ENCODE data around the gene CCDC116.

CCDC116 gene

DNA sequence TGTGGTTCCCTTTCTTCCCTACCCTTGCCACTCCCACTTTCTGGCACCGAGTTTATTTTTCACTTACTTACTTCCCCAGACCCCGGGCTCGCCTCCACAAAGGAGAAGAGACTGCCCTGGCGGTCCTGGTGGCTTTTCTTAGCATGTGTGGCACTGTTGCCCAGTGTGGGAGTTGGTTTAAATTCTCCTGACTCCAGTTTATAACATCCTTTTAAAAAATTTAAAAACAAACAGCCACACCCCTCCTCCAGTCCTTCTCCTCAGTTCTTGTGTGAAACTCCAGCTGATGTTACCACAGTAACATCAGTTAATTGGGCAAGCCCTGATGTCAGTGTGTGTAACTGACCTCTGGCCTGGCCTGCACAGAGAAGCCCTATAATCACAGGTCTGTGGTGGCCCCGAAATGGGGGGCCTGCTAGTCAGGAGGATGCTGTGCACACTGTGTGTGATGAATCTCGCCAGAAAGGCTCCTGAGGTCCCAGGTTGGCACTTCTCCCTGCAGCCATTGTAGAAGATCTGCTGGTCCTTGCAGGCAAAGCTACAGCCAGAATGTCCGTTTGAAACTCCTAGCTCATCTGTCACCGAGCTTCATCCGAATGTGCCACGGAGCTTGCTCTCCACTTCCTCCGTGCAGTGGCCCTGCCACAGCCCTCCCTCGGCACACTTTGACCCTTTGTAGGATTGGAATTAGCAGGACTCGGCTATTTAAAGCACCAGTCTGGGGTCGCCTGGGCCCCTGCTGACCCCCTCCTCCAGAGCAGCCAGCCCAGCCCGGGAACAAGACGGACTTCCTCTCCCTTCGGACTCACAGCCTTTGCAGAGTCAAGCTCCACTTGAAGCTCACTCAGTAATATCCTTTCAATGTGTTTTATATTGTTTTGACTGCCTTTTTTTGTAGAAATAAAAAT, 10.3 kb upstream of the CCDC116 start:
- no peak for DNase-seq (ENCODE audit: insufficient read length, low spot score)
- no peak for FAIRE-seq
- no peak for TF ChIP-seq POLR2A (IDR thresholded peaks at IDR 0.05; ENCODE audit: low read depth, low read length)

DNA sequence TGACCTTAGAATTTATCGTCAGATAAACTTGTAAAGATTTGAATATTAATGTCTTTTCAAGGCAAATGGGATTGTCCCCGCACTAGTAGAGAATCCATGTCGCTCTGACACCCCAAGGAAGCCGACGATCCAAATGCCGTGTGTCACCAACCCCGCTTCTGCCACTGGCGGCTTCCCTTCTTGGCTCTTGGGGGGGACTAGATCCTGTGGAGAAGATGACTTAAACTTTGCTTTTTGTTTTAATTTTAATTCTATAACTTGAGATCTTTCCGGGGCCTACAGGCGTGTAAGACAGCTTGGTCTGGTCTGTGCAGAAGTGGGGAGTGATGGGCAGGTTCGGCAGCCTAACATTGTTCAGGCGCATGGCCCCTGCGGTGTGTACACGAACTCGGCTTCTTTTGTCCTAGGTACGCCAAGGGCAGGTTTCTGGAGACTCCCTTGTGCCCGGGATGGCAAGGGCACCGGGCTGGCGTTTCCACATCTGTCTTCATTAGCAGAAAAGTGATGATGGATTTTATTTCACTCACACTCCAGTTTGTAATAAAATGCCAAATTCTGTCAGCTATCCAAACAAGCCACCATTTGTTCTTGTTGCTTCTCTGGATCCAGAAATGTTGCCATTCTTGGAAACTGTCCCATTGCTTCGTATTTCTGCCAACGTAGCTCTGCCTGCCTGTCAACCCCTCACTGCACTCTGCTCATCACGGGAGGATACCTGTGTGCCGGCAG, 9.5 kb upstream of the CCDC116 start:
- FAIRE-seq (no peak), DNase-seq (ENCODE audit: insufficient read length, low spot score) (no peak)
- no peak for TF ChIP-seq POLR2A (IDR thresholded peaks at IDR 0.05; ENCODE audit: low read depth, low read length)

DNA sequence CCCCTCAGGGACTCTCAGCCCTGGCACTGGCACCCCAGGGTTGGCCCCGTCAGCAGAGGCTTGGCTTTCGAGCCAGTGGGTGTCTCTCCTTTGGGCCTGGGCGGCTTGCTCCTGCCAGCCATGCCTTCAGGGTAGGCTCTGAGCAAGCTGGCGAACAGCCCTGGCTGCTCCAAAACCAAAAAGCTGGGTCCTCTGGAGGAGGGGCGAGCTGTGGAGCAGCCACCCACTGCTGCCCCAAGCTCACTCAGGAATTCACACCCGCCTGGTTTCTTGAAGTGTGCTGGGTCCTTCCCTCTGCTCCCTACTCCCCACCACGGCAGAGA, 9.0 kb upstream of the CCDC116 start:
- DNase-seq (ENCODE audit: insufficient read length, low spot score) (no peak), FAIRE-seq (no peak)
- no peak for TF ChIP-seq POLR2A (IDR thresholded peaks at IDR 0.05; ENCODE audit: low read depth, low read length)

DNA sequence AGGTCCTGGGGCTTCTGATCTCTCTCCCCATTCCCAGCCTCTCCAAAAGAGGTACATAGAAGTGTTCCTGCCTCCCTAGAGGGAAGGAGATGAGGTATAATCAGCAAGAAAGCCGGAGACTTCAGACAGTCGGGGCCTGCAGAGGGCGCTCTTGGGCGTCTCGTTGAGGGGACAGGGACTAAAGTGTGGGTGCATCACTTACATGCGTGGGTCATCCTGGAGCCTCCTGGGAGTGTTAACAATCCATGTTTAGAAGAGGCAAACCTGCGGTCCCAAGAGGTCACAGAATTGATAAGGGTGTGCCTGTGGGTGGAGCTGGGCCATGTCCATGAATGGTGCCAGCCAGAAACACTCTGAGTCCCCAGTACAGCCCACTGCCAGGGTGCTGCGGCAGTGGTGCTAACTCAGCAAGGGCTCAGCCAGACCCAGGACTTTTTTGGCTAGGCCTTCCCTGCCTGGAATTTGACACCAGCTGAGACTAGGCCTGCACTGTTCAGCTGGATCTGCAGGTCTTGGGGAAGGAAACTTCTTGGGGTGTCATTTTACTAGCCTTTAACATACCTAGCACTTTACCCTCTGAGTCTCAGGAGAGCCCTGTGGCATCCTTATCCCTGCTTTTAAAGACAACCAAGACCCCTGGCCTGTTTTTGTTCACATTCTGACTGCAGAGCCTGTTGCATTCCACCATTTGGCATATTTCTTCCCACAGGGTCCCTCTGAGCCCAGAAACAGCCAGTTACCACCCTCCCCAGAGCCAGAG, 8.3 kb upstream of the CCDC116 start:
- FAIRE-seq = no peak
- no peak for TF ChIP-seq POLR2A (IDR thresholded peaks at IDR 0.05; ENCODE audit: low read depth, low read length)
- no peak for DNase-seq (ENCODE audit: insufficient read length, low spot score)

DNA sequence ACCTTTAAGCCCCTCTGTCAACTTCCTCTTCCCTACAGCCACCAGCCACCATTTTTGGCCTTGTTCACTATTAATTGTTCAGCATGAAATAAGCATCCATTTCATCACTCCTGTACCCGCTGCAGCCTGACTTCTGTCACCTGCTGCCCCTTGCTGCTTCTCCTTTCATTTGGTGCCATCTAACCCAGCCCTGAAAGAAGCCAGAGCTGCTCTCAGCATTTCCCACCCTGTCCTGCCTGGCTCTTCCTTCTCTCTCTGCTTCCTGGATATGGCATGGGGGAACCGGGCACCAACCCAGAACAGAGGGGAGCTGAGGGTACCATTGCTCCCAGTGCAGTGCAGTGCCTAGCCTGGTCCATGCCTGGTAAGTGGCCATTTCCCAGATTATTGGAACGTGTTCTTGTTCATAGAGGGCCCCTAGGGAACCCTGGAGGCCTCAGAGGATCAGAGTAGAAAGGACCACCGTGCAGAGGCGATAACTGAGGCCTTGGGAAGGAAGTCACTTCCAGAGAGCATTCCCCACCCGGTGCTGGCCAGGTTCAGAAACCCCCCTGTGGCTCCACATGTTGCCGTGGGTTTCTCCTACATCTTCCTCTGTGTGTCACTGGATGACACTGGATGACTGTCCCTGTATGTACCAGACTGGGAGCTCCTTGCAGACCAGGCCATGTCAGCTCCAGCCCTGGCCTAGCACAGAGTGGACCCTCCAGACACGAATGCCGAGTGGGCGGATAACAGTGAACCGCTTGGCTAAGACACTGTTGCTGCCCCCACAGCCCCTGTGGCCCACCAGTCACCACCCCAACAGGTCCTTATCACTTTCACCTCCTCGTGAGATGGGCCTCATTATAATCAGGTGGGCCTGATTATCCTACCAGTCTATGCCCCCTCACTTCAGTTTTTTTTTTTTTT, 7.4 kb upstream of the CCDC116 start:
- no peak for TF ChIP-seq POLR2A (IDR thresholded peaks at IDR 0.05; ENCODE audit: low read depth, low read length)
- no peak for DNase-seq (ENCODE audit: insufficient read length, low spot score)
- FAIRE-seq = no peak

DNA sequence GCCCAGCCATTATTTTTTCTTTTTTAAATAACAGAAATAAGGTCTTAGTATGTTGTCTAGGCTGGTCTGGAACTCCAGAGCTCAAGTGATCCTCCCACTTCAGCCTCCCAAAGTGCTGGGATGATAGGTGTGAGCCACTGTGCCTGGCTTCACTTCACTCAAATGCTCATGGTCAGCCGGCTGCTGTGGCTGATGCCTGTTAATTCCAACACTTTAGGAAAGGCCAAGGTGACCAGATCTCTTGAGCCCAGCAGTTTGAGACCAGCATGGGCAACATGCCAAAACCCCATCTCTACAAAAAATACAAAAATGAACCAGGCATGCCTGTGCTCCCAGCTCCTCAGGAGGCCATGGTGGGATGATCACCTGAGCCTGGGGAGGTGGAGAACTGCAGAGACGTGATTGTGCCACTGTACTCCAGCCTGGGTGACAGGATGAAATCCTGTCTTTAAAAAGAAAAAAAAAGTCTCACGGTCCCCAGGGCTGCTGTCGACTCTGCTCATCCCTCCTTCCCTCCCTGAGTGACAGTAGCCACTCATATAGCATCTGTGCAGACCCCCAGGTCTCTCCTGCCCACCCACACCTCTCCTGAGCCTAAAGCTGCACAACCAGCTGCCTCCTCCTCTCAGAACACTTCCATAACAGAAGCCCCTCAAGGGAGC, 6.4 kb upstream of the CCDC116 start:
- FAIRE-seq = no peak
- TF ChIP-seq POLR2A (IDR thresholded peaks at IDR 0.05; ENCODE audit: low read depth, low read length) = no peak
- DNase-seq (ENCODE audit: insufficient read length, low spot score) = no peak

DNA sequence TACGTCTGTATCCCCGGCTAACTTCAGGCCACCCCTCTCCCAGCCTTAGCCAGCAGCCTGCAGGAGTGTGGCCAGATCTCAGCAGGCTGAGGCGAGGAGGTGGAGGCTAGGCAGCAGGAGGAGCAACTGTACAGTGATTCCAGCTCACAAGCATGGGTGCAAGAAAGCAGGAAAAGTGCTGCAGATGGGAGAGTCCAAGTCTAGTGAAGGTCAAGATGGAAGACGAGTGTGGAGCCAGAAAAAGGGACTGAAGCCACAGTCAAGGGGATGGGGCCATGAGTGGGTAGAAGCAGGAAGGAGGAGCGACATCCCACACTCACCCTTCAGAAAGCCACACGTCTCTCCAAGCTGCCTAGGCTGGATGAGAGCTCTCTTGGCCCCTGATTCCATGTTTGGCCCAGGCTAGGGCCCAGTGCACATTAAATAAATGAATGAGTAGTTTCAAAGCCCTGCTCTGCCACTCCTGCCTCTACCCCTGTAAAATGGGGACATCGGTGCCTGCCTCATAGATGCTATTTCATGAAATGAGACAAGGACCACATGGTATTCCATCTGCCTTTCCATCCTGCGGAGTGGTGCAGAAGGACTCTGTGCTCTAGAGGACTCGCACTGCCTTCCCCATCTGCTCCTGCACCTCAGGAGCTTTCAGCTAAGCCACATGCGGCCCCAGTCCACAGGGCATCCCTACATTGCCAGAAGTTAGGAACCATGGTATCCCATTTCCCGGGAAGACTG, 5.7 kb upstream of the CCDC116 start:
- TF ChIP-seq POLR2A (IDR thresholded peaks at IDR 0.05; ENCODE audit: low read depth, low read length) = no peak
- DNase-seq (ENCODE audit: insufficient read length, low spot score) = no peak
- no peak for FAIRE-seq

DNA sequence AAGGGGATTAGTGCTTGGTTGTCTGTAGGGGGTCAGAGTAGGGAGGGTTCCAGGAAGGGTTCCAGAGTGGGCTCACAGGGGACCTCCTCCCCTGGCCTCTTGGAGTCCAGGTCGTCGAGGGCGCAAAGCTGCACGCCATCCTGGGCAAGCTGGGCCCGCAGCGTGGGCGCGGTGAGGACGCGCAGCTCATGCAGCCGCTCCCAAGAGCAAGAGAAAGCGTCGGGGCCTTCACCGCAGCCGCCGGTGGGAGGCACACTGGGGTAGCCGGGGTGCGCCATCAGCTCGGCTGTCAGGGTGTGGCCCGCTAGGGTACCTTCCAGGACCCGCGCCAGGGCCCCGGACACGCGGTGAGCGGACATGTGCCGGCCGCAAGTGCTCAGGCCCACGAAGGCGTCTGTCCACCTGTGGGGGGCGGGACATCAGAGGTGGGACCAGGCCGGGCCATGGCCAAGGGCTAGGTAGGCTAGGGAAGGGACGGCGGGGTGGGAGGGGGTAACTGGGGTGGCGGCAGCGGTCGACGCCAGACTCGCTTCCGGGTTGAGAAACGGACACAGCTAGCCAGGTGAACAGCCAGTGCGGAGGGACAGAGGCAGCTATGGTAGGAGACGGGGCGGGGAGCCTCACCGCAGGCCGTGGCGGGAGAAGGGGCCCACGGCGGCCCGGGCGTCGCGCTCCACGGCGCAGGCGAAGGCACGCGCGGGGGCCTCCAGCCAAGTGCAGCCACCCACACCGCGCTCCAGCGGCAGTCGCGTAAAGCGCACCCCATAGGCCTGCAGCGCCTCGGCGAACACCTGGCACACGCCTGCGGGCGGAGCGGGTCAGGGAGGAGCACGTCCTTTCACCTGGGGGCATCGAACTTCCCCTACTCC, 3.9 kb upstream of the CCDC116 start:
- DNase-seq (ENCODE audit: insufficient read length, low spot score) (no peak), FAIRE-seq (no peak)
- TF ChIP-seq POLR2A (IDR thresholded peaks at IDR 0.05; ENCODE audit: low read depth, low read length) = no peak

DNA sequence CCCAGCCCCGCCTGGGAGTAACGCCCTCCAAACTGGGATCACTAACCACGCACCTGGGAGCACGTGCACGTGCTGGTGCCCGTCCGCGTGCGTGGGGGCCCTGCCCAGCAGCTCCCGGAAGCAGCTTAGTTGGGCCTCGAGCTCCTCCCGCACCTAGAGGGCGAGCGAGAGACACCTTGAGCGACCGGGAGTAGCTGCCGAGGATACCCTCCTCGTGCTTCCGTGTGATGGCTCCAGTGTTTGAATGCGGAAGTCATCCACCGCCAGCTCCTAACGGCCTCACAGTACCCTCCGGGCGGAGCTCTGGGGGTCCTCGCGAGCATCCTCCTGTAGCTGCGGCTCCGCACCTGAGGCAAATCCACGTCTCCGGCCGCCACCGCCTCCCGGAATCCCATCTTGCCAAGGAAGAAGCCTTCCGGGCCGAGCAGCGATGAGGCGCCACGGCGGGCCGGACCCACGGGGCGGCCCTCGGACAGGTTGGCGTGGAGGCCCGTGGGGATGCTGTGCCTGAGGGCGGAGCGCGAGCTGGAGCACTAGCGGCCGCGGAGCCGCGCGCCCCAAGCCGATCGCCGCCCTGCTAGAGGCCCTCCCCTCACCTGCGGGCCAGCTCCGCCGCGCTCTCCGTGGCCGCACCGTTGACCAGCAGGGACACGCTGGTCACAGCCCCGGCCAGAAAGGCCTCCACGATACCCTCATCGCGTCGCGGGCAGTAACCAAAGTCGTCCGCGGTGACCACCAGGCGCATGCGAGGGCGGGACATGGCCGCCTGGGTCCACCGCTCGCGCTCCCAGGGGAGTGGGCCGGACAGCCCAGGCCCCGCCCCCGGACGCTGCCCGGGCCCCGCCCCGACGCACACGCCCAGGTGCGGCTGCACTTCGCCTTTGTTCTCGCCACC, 3.1 kb upstream of the CCDC116 start, which contains the start of gene YDJC:
Gene YDJC (minus strand): TSS at position 768 of the 895 bp plus-strand sequence. CDS start 8 bp downstream, at position 760.
- peak; percentile 77 for DNase-seq (ENCODE audit: insufficient read length, low spot score)
- peak; percentile 74 for TF ChIP-seq POLR2A (IDR thresholded peaks at IDR 0.05; ENCODE audit: low read depth, low read length)
- FAIRE-seq = no peak

DNA sequence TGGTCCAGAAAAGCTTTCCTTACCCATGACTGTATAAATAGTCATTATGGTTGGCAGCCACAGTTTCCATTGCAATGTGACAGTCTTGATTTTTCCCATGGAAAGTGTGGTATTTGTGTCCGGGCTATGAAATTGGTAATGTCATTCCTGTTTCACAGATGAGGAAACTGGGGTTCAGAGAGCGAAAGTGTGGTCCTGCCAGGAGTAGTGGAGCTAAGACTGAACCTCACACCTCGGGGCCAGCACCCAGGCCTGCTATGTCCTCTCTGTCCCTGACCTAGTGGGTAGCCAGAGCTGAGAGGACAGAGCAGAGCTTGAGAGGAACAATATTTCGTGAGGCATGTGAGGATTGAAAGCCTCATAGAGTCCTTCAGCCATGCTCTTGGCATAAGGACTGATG, 1.5 kb upstream of the CCDC116 start:
- FAIRE-seq (no peak), DNase-seq (ENCODE audit: insufficient read length, low spot score) (no peak)
- no peak for TF ChIP-seq POLR2A (IDR thresholded peaks at IDR 0.05; ENCODE audit: low read depth, low read length)
